Ramos (cell line): ENCODE results near the gene EFHC1.

Experiments used
- in situ Hi-C: fragments of 300-500 bp; cut with MboI; formaldehyde crosslinking; loops from one replicate; pipeline ENCODE4 v1.14.3; 2022; ENCODE audit warnings: low sequenced_read_pairs; ENCODE audit not compliant: unreplicated experiment

The EFHC1 gene

DNA sequence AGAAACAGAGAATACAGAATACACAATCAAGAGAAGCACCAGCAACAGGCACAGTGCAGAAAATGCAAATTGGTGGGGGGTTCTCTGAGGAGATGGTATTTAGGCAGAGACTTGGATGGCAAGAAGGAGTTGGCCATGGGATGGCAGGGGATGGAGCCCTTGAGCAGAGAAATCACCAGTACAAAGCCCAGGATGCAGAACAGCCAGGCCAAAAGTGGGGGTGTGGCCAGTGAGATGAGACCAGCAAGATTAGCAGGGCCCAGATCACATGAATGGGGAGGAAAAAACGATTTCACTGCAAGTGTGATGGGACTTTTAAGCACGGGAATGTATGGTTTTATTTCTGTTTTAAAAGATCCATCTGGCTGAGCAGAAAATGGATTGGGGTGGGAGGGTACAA, 93.3 kb downstream of the EFHC1 start:
- in situ Hi-C loops: no loop called here

- in situ Hi-C loops: no loop called here
Measured at GRCh38 chr6:52513896-52514295, 93.8 kb downstream of the EFHC1 start.

DNA sequence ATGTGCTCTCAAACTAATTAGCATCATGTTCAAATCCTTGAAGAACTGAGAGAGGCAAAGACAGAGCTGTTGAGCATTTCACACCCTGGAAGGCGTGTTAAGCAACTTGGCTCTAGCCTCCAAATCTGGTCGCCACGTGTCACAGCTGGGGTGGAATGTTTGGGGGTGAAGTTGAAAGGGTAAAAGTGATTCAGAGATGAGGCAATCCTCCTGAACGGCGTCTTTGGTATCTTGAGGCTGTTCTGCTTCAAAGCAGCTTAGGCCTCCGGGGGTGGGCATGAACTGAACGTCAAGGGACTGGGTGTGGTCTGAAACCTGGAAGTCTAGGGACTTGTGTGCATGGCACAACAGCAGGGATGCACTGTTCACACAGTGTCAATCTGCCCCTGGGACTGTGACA, 94.4 kb downstream of the EFHC1 start:
- in situ Hi-C loops: no loop called here

GRCh38 chr6:52515219-52515960, 95.2 kb downstream of the EFHC1 start:
- in situ Hi-C loops: no loop called here

GRCh38 chr6:52516269-52516668, 96.1 kb downstream of the EFHC1 start:
- in situ Hi-C loops: no loop called here

- in situ Hi-C loops: no loop called here
Measured at GRCh38 chr6:52516943-52517342, 96.8 kb downstream of the EFHC1 start.

- in situ Hi-C loops: no loop called here
Measured at GRCh38 chr6:52517502-52518278, 97.5 kb downstream of the EFHC1 start.

DNA sequence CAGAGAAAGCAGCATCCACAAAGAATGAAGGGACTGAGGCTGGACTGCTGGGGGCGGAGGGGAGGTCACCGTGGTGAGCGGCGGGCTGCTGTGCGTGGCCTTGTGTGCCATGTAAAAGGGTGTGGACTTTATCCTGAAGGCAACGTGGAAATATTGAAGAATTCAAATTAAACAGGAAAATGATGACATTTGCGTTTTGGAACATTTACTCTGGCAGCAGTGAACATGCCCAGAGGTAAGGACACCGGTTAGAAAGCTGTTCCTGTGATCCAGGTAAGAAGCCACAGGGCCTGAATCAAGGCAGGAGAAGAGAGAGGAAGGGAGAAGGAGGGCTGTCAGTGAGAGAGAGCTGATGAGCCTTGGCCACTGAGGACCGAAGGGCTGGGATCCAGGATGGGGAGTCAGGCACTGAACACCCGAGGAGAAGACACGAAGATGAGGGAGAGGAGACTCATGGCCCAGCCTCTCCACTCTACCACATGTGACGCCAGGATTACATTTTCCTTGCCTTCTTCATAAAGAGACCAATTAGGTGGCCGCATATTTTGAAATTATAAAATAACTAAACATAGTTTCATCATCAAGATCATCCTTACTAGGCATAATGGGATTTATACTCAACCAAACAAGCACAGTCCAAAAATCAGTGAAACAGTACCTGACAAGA, 98.3 kb downstream of the EFHC1 start:
- in situ Hi-C loops: no loop called here

DNA sequence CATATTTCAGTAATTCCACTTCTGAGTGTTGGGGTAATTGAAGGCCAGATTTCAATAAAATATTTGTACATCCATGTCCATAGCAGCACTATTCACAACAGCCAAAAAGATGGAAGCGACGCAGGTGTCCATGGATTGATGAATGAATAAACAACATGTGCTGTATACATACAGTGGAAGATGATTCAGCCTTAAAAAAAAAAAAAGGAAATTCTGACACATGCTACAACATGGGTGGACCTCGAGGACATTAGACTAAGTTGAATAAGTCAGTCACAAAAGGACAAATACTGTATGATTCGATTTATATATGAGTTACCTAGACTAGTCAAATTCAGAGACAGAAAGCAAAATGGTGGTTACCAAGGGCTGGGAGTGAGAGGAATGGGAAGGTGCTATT, 99.5 kb downstream of the EFHC1 start:
- in situ Hi-C loops: no loop called here

DNA sequence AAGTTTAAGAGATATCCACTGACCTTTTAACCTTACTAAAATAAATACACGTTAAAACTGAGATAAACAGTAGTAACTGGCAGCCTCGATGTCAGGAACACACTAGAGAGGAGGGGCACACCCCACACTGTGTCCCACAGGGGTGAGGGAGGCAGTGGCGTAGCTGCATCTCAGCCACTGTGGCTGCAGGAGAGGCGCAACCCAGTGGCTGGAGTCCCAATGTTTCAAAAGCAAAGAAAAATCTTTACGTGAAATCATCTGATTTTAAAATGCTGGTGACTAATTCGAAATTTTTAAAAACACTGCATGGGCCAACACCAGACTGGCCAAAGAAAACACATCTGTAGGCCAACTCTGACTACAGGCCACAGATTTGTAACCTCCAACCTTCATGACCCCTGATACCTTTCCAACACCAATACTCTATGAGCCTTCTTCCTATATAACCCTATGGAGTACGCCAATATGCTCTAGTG, 102.0 kb downstream of the EFHC1 start:
- in situ Hi-C loops: no loop called here

- in situ Hi-C loops: no loop called here
Measured at GRCh38 chr6:52522655-52523054, 102.5 kb downstream of the EFHC1 start.

DNA sequence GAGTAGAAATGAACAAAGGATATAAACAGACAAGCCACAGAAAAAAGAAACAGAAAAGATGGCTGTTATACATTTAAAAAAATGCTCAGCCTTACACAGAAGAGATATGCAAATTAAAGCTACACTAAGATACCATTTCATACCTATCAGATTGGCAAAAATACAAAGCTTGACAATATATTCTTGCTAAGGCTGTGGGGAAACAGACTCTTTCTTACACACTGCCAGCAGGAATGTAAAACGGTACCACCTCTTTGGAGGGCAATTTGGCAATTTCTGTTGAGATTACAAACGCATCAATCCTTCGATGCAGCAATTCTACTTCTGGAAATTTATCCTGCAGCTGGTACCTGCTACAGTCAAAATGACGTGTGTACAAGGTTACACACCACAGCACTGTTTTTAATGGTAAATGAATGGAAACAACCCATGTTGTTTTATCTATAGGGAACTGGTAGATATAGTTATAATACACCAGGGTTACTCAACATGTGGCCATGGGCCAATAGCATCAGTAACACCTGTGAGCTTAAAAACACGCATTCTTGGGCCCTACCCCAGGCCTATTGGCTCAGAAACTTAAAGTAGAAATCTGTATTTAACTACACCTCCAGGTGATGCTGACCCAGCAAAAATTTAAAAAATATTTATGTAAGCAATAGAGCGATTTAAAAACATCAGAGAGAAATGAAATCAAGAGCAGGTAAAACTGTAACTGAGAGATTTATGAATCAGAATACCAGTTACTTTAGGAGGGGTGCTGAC, 103.4 kb downstream of the EFHC1 start:
- in situ Hi-C loops: no loop called here

DNA sequence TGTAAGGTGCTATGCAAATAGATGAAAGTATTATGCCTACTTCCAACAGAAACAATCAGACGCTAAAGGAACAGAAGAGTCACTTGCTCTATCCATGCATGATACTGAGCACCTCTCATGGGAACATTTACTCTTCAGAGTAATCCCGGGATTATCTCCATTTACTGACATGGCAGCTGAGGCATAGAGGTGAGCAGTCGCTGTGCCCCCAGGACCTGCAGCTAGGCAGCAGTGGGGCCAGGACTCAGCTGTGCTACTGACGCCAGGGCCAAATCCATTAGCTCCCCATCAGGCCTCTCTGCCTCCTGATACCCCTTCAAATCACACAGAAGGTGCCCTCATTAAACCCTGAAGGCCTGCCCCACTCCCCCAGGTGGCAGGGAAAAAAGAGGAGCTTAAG, 104.8 kb downstream of the EFHC1 start:
- in situ Hi-C loops: no loop called here

DNA sequence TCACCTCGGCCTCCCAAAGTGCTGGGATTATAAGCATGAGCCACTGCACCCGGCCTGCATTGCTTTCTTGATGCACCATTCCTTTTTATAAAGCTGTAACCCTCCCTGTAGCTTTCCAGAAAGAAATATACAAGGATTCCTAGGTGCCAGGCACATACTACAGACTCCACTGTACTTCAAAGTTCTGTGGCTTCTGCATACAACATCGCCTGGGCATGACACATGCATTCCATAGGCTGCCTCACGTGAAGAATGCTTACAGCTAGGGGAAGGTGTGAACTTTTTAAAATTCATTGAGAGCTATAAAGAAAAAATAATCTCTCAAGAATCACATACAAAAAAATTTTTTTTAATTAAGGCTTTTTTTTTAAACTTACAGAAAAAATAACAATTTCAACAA, 106.5 kb downstream of the EFHC1 start:
- in situ Hi-C loops: no loop called here

- in situ Hi-C loops: no loop called here
Measured at GRCh38 chr6:52527436-52527835, 107.3 kb downstream of the EFHC1 start.

DNA sequence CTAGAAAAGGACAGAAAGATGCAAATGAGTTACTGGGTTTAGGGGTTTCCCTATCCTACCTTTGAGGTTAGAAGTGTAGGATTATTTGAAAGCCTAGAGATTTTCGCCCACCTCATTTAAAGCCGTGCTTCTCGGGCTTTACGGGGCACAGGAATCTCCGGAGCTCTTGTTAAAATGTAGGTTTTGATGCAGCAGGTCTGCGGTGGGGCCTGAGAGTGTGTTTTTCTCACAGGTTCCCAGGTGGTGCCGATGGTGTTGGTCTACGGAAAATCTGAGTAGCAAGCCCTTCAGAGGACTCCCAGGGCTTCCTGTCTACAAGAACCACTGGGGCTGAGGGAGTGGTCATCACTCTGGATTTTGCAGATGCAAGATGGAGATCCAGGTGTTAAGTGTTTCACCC, 109.2 kb downstream of the EFHC1 start:
- in situ Hi-C loops: no loop called here

- in situ Hi-C loops: no loop called here
Measured at GRCh38 chr6:52530351-52530750, 110.2 kb downstream of the EFHC1 start.

DNA sequence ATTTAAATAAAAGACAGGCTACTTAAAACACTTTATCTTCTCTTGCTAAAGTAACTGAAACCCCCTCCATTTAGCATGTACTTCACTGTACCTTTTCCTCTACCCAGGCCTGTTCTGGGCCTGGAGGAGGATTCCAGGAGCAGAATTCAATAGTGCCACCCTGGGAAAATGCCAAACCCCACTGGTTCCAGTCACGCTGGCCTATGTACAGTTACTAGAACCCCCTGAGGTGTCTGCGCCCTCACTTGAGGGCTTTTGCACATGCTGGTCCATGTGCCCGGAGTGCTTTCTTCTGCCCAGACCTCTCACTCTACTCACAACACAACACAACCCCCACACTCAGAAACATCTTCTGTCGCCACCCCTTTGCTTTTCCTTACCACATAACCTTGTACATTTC, 111.3 kb downstream of the EFHC1 start:
- in situ Hi-C loops: no loop called here

GRCh38 chr6:52531834-52532233, 111.7 kb downstream of the EFHC1 start:
- in situ Hi-C loops: no loop called here

- in situ Hi-C loops: no loop called here
Measured at GRCh38 chr6:52532457-52532856, 112.3 kb downstream of the EFHC1 start.
